WTC11 (cell line): ENCODE measurements around the gene SNX21.

ENCODE experiments used
- FOXJ3 ChIP-seq: sonication (generic); formaldehyde crosslinking; IDR thresholded peaks from 2 replicates; pipeline ENCODE4 v1.9.0; 2021; ENCODE audit warnings: missing genetic modification reagents, mild to moderate bottlenecking, borderline replicate concordance
- IRF2 ChIP-seq: sonication (generic); formaldehyde crosslinking; IDR thresholded peaks from 2 replicates; pipeline ENCODE4 v1.8.0; 2022; ENCODE audit warnings: low read depth, missing genetic modification reagents, borderline replicate concordance
- JAZF1 ChIP-seq: fragments of 250-450 bp; sonication (Bioruptor Pico); IDR thresholded peaks from 2 replicates; pipeline ENCODE4 v1.9.0; 2021; ENCODE audit warnings: moderate library complexity, mild to moderate bottlenecking, inconsistent platforms
- NFYB ChIP-seq: sonication (generic); formaldehyde crosslinking; conservative IDR thresholded peaks from 2 replicates; pipeline ENCODE4 v1.8.0; 2022; ENCODE audit warnings: low read depth, missing genetic modification reagents
- SP1 ChIP-seq: sonication (generic); formaldehyde crosslinking; conservative IDR thresholded peaks from 2 replicates; pipeline ENCODE4 v1.8.1; 2022; ENCODE audit warnings: missing genetic modification reagents
- TF ChIP-seq, protein P1 (sequence below): fragments of 200-600 bp; IDR thresholded peaks from 2 replicates; pipeline ENCODE4 v1.8.0; 2022; ENCODE audit warnings: antibody characterized with exemption
- TF ChIP-seq, protein P2 (sequence below): sonication (generic); formaldehyde crosslinking; IDR thresholded peaks from 2 replicates; pipeline ENCODE4 v1.8.1; 2023; ENCODE audit warnings: mild to moderate bottlenecking, missing genetic modification reagents, borderline replicate concordance
- TF ChIP-seq, protein P3 (sequence below): sonication (generic); formaldehyde crosslinking; IDR thresholded peaks from 2 replicates; pipeline ENCODE4 v1.8.0; 2022; ENCODE audit warnings: mild to moderate bottlenecking, missing genetic modification reagents
- TF ChIP-seq, protein P4 (sequence below): sonication (generic); formaldehyde crosslinking; IDR thresholded peaks from 2 replicates; pipeline ENCODE4 v1.8.1; 2023; ENCODE audit warnings: mild to moderate bottlenecking, missing genetic modification reagents, moderate library complexity

DNA sequence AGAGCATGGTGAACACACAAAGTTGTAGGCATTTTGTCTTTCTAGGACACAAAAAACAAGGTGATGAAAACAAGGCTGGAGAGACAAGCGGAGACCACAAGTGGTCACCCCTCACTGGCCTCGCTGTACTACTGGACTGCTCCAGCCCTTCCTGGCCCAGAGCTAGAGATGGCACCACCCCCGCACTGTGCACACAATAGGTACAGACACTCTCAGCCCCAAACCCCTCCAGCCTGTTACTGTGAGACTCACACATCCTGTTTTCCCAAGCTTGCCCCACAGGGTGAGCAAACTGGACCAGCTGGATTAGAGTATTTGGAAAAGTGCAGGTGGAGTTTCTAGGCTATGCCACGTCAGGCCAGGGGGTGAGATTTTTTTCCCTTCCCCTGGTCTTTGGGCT is 39.0 kb downstream of the SNX21 start:
- TF ChIP-seq, protein P1, sequence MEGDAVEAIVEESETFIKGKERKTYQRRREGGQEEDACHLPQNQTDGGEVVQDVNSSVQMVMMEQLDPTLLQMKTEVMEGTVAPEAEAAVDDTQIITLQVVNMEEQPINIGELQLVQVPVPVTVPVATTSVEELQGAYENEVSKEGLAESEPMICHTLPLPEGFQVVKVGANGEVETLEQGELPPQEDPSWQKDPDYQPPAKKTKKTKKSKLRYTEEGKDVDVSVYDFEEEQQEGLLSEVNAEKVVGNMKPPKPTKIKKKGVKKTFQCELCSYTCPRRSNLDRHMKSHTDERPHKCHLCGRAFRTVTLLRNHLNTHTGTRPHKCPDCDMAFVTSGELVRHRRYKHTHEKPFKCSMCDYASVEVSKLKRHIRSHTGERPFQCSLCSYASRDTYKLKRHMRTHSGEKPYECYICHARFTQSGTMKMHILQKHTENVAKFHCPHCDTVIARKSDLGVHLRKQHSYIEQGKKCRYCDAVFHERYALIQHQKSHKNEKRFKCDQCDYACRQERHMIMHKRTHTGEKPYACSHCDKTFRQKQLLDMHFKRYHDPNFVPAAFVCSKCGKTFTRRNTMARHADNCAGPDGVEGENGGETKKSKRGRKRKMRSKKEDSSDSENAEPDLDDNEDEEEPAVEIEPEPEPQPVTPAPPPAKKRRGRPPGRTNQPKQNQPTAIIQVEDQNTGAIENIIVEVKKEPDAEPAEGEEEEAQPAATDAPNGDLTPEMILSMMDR = no peak
- TF ChIP-seq IRF2 (CRISPR knock-in tag) (no peak), SP1 (CRISPR knock-in tag) (no peak), NFYB (CRISPR knock-in tag) (no peak), FOXJ3 (CRISPR knock-in tag) (no peak), JAZF1 (no peak)
- TF ChIP-seq, protein P2, sequence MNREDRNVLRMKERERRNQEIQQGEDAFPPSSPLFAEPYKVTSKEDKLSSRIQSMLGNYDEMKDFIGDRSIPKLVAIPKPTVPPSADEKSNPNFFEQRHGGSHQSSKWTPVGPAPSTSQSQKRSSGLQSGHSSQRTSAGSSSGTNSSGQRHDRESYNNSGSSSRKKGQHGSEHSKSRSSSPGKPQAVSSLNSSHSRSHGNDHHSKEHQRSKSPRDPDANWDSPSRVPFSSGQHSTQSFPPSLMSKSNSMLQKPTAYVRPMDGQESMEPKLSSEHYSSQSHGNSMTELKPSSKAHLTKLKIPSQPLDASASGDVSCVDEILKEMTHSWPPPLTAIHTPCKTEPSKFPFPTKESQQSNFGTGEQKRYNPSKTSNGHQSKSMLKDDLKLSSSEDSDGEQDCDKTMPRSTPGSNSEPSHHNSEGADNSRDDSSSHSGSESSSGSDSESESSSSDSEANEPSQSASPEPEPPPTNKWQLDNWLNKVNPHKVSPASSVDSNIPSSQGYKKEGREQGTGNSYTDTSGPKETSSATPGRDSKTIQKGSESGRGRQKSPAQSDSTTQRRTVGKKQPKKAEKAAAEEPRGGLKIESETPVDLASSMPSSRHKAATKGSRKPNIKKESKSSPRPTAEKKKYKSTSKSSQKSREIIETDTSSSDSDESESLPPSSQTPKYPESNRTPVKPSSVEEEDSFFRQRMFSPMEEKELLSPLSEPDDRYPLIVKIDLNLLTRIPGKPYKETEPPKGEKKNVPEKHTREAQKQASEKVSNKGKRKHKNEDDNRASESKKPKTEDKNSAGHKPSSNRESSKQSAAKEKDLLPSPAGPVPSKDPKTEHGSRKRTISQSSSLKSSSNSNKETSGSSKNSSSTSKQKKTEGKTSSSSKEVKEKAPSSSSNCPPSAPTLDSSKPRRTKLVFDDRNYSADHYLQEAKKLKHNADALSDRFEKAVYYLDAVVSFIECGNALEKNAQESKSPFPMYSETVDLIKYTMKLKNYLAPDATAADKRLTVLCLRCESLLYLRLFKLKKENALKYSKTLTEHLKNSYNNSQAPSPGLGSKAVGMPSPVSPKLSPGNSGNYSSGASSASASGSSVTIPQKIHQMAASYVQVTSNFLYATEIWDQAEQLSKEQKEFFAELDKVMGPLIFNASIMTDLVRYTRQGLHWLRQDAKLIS (CRISPR knock-in tag) = no peak
- TF ChIP-seq, protein P3, sequence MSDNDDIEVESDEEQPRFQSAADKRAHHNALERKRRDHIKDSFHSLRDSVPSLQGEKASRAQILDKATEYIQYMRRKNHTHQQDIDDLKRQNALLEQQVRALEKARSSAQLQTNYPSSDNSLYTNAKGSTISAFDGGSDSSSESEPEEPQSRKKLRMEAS (CRISPR knock-in tag) = no peak
- TF ChIP-seq, protein P4, sequence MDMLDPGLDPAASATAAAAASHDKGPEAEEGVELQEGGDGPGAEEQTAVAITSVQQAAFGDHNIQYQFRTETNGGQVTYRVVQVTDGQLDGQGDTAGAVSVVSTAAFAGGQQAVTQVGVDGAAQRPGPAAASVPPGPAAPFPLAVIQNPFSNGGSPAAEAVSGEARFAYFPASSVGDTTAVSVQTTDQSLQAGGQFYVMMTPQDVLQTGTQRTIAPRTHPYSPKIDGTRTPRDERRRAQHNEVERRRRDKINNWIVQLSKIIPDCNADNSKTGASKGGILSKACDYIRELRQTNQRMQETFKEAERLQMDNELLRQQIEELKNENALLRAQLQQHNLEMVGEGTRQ = no peak
